NCI-H2227 (cell line): ENCODE measurements around the gene HINFP.
"Not testable (repeated sequence)": the region's sequence is repeated elsewhere in the genome, so short reads cannot be mapped to it uniquely, and the experiment has no call there.

Experiments
- DNase-seq: peaks from one replicate; lab custom pipeline; 2025; ENCODE audit not compliant: unreplicated experiment; lab: John Stamatoyannopoulos, UW

HINFP gene

GRCh38 chr11:119099711-119100110 lies 21.7 kb upstream of the HINFP start:
- DNase-seq: no peak

- DNase-seq: peak; percentile 32
Observed at GRCh38 chr11:119100246-119100970, 21.0 kb upstream of the HINFP start.

- DNase-seq: peak; percentile 35
Observed at GRCh38 chr11:119100994-119101758, 20.2 kb upstream of the HINFP start.

- DNase-seq: peak; percentile 94
Observed at GRCh38 chr11:119101759-119102423, 19.5 kb upstream of the HINFP start, which contains the start of gene DPAGT1. TSS of gene DPAGT1 (minus strand) at chr11:119101853. CDS start at chr11:119101655, 198 bp downstream.

GRCh38 chr11:119103161-119103664 lies 18.2 kb upstream of the HINFP start:
- not testable (repeated sequence) for DNase-seq

- peak; percentile 89 for DNase-seq
Observed at GRCh38 chr11:119103793-119104192, 17.6 kb upstream of the HINFP start.

- peak; percentile 88 for DNase-seq
Observed at GRCh38 chr11:119106564-119107537, 14.5 kb upstream of the HINFP start, which contains the start of gene C2CD2L. TSS of gene C2CD2L (plus strand) at chr11:119107344. CDS start at chr11:119107742, 398 bp downstream.

- no peak for DNase-seq
Observed at GRCh38 chr11:119107538-119108145, 13.7 kb upstream of the HINFP start.

- no peak for DNase-seq
Observed at GRCh38 chr11:119108146-119108856, 13.1 kb upstream of the HINFP start.

GRCh38 chr11:119108857-119109221 lies 12.5 kb upstream of the HINFP start:
- DNase-seq: no peak

- no peak for DNase-seq
Observed at GRCh38 chr11:119109843-119110242, 11.5 kb upstream of the HINFP start.

GRCh38 chr11:119110439-119110838 lies 10.9 kb upstream of the HINFP start:
- DNase-seq: no peak

GRCh38 chr11:119111361-119111925 lies 9.9 kb upstream of the HINFP start:
- DNase-seq: no peak

- DNase-seq: no peak
Observed at GRCh38 chr11:119112314-119113020, 8.9 kb upstream of the HINFP start.

GRCh38 chr11:119113716-119114115 lies 7.7 kb upstream of the HINFP start:
- DNase-seq: no peak

- no peak for DNase-seq
Observed at GRCh38 chr11:119114351-119114750, 7.0 kb upstream of the HINFP start.

GRCh38 chr11:119115484-119116234 lies 5.7 kb upstream of the HINFP start:
- no peak for DNase-seq

GRCh38 chr11:119116235-119116594 lies 5.2 kb upstream of the HINFP start:
- no peak for DNase-seq
